NCI-H1105 treated with DMSO at 0.1 percent for 48 hours (cell line): Measurements from ENCODE around the gene ZNF184.
"Not testable (repeated sequence)": the region's sequence is repeated elsewhere in the genome, so short reads cannot be mapped to it uniquely, and the experiment has no call there.

Source experiments
- DNase-seq: peaks from one replicate; lab custom pipeline; 2025; lab: John Stamatoyannopoulos, UW

Gene ZNF184

DNA sequence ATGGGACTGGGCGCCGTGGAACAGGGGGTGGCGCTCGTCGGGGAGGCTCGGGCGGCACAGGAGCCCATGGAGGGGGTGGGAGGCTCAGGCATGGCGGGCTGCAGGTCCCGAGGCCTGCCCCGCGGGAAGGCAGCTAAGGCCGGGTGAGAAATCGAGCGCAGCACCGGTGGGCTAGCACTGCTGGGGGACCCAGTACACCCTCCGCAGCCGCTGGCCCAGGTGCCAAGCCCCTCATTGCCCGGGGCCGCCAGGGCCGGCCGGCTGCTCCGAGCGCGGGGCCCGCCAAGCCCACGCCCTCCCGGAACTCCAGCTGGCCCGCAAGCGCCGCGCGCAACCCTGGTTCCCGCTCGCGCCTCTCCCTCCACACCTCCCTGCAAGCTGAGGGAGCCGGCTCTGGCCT is 48.1 kb downstream of the ZNF184 start:
- not testable (repeated sequence) for DNase-seq

DNA sequence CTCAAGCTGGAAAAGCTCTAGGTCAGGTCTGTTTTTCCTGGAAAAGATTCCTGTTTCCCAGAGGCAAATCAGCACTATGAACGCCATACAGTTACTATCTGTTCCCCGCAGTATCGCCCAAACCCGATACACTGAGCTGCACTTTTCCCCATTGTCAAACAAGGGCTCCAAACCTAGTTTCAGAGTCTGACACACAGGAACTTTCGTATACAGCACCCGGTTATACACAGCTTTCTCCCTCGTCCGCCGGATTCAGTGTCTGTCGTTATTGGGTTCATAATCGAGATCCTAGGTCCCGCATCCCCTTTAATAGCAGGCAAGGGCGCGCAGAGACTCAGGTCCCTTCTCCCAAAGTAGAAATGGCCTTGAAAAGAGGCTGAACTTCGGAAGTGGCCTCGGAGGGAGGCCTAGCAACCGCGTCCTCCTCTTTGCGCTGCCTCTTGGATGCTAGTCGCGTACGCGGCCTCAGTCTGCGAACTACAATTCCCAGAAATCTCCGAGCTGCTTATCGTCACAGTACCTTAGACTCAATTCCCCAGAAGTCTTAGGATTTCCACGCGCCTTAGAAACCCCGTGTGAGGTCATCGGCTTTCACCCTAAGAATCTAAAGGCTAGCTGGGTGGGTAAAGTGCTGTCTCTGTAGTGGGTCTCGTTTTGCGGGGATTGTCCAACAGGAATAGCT is 50.1 kb downstream of the ZNF184 start:
- DNase-seq, result no peak

DNA sequence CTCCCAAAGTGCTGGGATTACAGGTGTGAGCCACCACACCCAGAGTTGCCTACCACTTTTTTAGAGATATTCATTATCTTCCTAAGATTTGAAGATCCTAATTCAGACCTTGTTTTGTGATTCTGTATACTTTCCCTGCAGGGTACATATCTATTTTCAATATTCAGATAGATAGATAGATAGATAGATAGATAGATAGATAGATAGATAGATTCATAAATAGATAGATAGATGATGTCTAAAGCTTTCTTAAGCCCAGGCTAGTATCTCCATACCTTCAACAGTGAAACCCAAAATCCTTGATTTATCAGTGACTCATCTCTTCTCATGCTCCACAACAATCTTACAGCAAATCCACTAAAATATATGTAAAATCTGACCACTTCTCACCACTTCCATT is 53.5 kb downstream of the ZNF184 start:
- no peak for DNase-seq

DNA sequence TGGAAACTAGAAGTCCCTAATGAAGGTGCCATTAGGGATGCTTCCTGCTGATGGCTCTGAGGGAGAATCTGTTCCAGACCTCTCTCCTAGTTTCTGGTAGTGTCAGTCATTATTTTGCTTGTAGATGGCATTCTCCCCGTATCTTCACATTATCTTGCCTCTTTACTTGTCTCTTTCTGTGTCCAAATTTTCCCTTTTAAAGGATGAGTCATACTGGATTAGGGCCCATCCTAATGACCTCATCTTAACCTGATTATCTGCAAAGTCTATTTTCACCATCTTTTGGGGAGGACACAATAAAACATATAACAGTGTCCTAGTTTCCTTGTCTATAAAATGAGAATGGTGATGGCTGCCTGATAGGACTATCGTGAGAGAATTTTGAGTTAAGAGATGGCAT is 57.0 kb downstream of the ZNF184 start:
- no peak for DNase-seq

DNA sequence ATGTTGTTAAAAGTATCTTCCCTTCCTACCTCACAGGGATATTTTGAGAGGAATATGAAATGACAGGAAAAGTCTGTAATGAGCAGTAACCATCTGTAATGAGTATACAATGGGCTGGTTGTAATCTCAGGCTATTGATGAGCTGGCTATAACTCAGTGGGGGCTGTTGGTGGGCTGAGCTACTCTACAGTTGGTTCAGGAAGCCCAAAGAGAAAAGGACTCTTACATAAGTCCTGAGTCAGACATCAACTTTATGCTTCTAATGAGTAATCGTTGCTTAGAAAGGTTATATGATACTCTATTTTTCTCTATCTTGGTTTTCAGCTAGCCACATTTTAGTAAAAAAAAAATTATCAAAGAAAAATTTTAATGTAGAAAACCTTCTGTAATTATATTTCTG is 57.9 kb downstream of the ZNF184 start:
- no peak for DNase-seq

DNA sequence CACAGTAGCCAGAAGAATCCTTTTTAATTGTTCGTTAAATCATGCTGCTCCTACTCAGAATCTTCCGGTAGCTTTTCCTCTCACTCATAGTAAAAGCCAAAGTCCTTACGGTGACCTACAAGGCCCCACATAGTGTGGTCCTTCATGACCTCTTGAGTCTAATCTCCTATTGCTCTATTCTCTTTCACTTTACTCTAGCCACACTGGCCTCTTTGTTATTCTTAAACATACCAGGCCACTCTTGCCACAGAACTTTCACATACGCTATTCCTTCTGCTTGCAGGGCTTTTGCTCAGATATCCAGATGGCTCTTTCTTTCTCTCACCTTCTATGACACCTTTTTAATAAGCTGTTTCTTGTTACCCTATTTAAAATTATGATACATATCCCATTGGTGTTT is 58.6 kb downstream of the ZNF184 start:
- no peak for DNase-seq

DNA sequence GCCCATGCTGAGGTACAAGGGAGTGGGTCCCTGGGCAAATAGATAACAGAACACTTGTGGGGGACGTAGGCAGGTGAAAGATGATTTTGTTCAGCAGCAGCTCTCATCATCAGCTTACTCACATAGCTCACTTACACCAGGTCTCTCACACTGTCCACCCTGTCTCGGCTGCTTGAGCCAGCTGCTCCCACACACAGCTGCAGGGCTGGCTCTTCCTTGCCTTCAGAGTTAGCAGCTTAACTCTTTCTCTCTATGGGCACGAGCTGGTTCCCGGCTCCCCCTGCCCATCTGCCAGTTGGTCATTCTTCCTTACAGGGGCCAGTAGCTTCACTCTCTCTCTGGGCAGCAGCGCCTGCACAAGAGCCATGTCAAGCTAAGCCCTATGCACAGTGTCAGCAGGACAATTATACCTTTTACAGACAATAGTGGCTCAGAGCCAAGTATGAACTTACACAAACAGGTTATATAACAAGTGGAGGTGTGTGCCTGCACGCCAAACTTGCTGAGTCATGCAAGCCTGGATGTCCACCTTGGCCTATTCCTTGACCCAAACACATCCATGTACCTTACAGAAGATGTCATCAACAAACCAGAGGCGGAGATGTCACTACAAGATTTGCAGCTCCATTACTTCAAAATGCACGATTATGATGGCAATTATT is 65.6 kb downstream of the ZNF184 start:
- DNase-seq, result no peak

DNA sequence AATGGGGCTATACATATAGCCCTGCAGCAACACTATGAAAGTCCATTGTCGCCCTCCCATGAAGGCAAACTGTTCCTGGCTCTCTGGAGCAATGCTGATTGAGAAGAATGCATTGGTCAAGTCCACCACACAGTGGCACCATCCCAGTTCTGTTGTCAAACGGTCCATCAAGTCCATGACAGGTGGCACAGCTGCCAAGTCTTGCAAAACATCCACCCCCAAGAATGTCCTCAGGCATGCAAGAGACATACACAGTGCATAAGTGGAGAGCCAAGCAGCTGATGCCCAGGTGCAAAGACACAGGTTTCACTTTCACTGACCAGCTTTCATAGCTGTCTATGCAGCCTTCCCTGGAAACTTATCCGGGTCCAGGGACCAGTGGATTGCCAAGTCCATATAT is 66.8 kb downstream of the ZNF184 start:
- no peak for DNase-seq

DNA sequence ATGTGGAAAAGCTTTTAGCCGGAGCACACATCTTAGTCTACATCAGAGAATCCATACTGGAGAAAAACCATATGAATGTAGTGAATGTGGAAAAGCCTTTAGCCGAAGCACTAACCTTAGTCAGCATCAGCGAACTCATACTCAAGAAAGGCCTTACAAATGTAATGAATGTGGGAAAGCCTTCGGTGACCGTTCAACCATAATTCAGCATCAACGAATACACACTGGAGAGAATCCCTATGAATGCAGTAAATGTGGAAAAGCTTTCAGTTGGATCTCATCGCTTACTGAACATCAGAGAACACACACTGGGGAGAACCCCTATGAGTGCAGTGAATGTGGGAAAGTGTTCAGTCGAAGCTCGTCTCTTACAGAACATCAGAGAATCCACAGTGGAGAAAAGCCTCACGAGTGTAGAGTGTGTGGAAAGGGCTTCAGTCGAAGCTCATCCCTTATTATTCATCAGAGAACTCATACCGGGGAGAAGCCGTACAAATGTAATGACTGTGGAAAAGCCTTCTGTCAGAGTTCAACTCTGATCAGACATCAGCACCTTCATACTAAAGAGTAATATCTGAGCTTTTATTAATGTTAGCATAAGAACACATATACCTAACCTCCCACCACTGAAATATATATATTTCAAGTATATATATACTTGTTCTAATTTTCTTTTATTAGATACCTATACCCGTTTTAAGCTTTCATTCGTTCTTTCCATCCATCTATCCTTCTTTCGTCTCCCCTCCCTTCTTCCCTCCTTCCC is 71.8 kb downstream of the ZNF184 start:
- no peak for DNase-seq
